CD4-positive, alpha-beta T cell treated with Interleukin-10 for 1 hour (primary cell): ENCODE measurements around the gene POMGNT2.

ENCODE experiments used
- DNase-seq: peaks from one replicate; pipeline ENCODE4 v3.0.0-alpha.2; 2020

The POMGNT2 gene

GRCh38 chr3:43043071-43043766 lies 62.7 kb downstream of the POMGNT2 start:
- DNase-seq = no peak

GRCh38 chr3:43041517-43041916 lies 64.4 kb downstream of the POMGNT2 start:
- no peak for DNase-seq

GRCh38 chr3:43038010-43038409 lies 67.9 kb downstream of the POMGNT2 start:
- peak; percentile 11 for DNase-seq

- peak; percentile 29 for DNase-seq
Measured at GRCh38 chr3:43036621-43037423, 69.1 kb downstream of the POMGNT2 start.

- no peak for DNase-seq
Measured at GRCh38 chr3:43035801-43036365, 70.0 kb downstream of the POMGNT2 start.

- DNase-seq = no peak
Measured at GRCh38 chr3:43034911-43035310, 71.0 kb downstream of the POMGNT2 start.

GRCh38 chr3:43034200-43034599 lies 71.7 kb downstream of the POMGNT2 start:
- no peak for DNase-seq

- DNase-seq = no peak
Measured at GRCh38 chr3:43032646-43033628, 72.9 kb downstream of the POMGNT2 start.

GRCh38 chr3:43031889-43032545 lies 73.9 kb downstream of the POMGNT2 start:
- no peak for DNase-seq

GRCh38 chr3:43031485-43031884 lies 74.4 kb downstream of the POMGNT2 start:
- no peak for DNase-seq

GRCh38 chr3:43030162-43030935 lies 75.5 kb downstream of the POMGNT2 start:
- DNase-seq = no peak
